ENCODE results near the gene CYSLTR2. TPM values are rescaled to one million over a fixed set of nuclear protein-coding genes. Genes with fewer than 3 reads are reported as not detected.

CYSLTR2 gene
- total and polyA plus RNA-seq, 9 of the 15 experiments (the other 6 are each of a cell fraction or from before 2014, with no cell fraction given) = not detected

GRCh38 chr13:48695776-48696175 is 42.0 kb downstream of the CYSLTR2 start:
- H4K20me1 ChIP-seq (replicated peaks; ENCODE audit: control insufficient read depth, insufficient read depth, low read length) = no peaks in the 10 kb centered on the region
- no peaks in the 10 kb centered on the region for H3K79me2 ChIP-seq (ENCODE audit: control insufficient read depth, insufficient read depth, low read length)
- POLR2A ChIA-PET = no interaction called here
- no peak overlapping the region for H3K27ac ChIP-seq (ENCODE audit: extremely low read depth, low read depth, low read length)
- H3K9me3 ChIP-seq (replicated peaks; ENCODE audit: control insufficient read depth, insufficient read depth, low read depth, low read length) = no peaks in the 10 kb centered on the region
- CTCF ChIA-PET (ENCODE audit: low intra/inter-chr PET ratio) = no interaction called here
- H3K4me3 ChIP-seq = no peak overlapping the region
- no peaks in the 10 kb centered on the region for H3K4me1 ChIP-seq (replicated peaks in 1 of 2; ENCODE audit: control insufficient read depth in 2 of 2, insufficient read depth in 2 of 2, low read length in 2 of 2)
- no peak for FAIRE-seq
- in situ Hi-C loops (cut with MboI) (no loop called here), intact Hi-C loops (cut with micrococcal nuclease) (no loop called here)
- WGBS (ENCODE audit: insufficient coverage, low coverage, missing lambda C conversion rate) = 0% methylated on average over 2 of the region's 2 CpGs
- H3K27me3 ChIP-seq (ENCODE audit: control insufficient read depth in 2 of 2, insufficient read depth in 2 of 2, low read length in 2 of 2) = no peaks in the 10 kb centered on the region
- H3K4me2 ChIP-seq (ENCODE audit: insufficient read depth, low read length) = no peak overlapping the region
- H3K9me1 ChIP-seq (ENCODE audit: control insufficient read depth, insufficient read depth, low read length) = no peaks in the 10 kb centered on the region
- DNase-seq (ENCODE audit: extremely low read depth in 1 of 4, low spot score in 3 of 4) = no peak
- no peak for ATAC-seq
- H3K36me3 ChIP-seq (ENCODE audit: control insufficient read depth, insufficient read depth, low read length) = no peaks in the 10 kb centered on the region
- no peak overlapping the region for H3K9ac ChIP-seq (ENCODE audit: insufficient read depth in 1 of 2, low read depth in 2 of 2, low read length in 2 of 2)
- no TSS peak for BruUV-seq (replicated peaks)
- H2AFZ ChIP-seq (ENCODE audit: low read depth, low read length) = no peak overlapping the region
- TF ChIP-seq MYNN (IDR thresholded peaks at IDR 0.05) (no peak), MYNN (CRISPR knock-in tag; IDR thresholded peaks at IDR 0.05) (no peak), SMAD4 (CRISPR knock-in tag; conservative IDR thresholded peaks at IDR 0.05) (no peak), PHB2 (IDR thresholded peaks at IDR 0.05; ENCODE audit: low read depth) (no peak), MAZ (CRISPR knock-in tag; conservative IDR thresholded peaks at IDR 0.05 in 1 of 2, IDR thresholded peaks at IDR 0.05 in 1 of 2) (no peak), GTF2E2 (tag; IDR thresholded peaks at IDR 0.05) (no peak), ARNT (IDR thresholded peaks at IDR 0.05) (no peak), E2F4 (CRISPR knock-in tag; IDR thresholded peaks at IDR 0.05; ENCODE audit: low read depth) (no peak), TEAD2 (tag; IDR thresholded peaks at IDR 0.05) (no peak), FOXJ2 (tag; IDR thresholded peaks at IDR 0.05) (no peak), MBD1 (CRISPR knock-in tag; IDR thresholded peaks at IDR 0.05) (no peak)
- TF ChIP-seq, protein P1, sequence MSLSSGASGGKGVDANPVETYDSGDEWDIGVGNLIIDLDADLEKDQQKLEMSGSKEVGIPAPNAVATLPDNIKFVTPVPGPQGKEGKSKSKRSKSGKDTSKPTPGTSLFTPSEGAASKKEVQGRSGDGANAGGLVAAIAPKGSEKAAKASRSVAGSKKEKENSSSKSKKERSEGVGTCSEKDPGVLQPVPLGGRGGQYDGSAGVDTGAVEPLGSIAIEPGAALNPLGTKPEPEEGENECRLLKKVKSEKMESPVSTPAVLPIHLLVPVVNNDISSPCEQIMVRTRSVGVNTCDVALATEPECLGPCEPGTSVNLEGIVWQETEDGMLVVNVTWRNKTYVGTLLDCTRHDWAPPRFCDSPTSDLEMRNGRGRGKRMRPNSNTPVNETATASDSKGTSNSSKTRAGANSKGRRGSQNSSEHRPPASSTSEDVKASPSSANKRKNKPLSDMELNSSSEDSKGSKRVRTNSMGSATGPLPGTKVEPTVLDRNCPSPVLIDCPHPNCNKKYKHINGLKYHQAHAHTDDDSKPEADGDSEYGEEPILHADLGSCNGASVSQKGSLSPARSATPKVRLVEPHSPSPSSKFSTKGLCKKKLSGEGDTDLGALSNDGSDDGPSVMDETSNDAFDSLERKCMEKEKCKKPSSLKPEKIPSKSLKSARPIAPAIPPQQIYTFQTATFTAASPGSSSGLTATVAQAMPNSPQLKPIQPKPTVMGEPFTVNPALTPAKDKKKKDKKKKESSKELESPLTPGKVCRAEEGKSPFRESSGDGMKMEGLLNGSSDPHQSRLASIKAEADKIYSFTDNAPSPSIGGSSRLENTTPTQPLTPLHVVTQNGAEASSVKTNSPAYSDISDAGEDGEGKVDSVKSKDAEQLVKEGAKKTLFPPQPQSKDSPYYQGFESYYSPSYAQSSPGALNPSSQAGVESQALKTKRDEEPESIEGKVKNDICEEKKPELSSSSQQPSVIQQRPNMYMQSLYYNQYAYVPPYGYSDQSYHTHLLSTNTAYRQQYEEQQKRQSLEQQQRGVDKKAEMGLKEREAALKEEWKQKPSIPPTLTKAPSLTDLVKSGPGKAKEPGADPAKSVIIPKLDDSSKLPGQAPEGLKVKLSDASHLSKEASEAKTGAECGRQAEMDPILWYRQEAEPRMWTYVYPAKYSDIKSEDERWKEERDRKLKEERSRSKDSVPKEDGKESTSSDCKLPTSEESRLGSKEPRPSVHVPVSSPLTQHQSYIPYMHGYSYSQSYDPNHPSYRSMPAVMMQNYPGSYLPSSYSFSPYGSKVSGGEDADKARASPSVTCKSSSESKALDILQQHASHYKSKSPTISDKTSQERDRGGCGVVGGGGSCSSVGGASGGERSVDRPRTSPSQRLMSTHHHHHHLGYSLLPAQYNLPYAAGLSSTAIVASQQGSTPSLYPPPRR (CRISPR knock-in tag; IDR thresholded peaks at IDR 0.05; ENCODE audit: borderline replicate concordance) = no peak
- TF ChIP-seq, protein P2, sequence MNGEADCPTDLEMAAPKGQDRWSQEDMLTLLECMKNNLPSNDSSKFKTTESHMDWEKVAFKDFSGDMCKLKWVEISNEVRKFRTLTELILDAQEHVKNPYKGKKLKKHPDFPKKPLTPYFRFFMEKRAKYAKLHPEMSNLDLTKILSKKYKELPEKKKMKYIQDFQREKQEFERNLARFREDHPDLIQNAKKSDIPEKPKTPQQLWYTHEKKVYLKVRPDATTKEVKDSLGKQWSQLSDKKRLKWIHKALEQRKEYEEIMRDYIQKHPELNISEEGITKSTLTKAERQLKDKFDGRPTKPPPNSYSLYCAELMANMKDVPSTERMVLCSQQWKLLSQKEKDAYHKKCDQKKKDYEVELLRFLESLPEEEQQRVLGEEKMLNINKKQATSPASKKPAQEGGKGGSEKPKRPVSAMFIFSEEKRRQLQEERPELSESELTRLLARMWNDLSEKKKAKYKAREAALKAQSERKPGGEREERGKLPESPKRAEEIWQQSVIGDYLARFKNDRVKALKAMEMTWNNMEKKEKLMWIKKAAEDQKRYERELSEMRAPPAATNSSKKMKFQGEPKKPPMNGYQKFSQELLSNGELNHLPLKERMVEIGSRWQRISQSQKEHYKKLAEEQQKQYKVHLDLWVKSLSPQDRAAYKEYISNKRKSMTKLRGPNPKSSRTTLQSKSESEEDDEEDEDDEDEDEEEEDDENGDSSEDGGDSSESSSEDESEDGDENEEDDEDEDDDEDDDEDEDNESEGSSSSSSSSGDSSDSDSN (IDR thresholded peaks at IDR 0.05; ENCODE audit: borderline replicate concordance in 1 of 2, low read depth in 2 of 2, low read length in 2 of 2) = no peak

All from K562 (cell line).